Activated CD4-positive, alpha-beta T cell treated with anti-CD3 and anti-CD28 coated beads, Interleukin-2, amount 10 ng/mL, durations not matched to agents 7 days and 5 days (primary cell): ENCODE results near the gene CISH. TPM values are rescaled to one million over a fixed set of nuclear protein-coding genes. Genes with fewer than 3 reads are reported as not detected.

Experiments used
- CTCF ChIA-PET: fragments of 350-600 bp; sonication (Branson Sonifier 250); formaldehyde crosslinking; loops from one replicate; lab custom pipeline; 2021; ENCODE audit warnings: antibody characterized with exemption; lab: Charles Lee
- POLR2A ChIA-PET: fragments of 350-600 bp; sonication (Branson Sonifier 250); formaldehyde crosslinking; loops from one replicate; lab custom pipeline; 2021; ENCODE audit warnings: antibody characterized with exemption; lab: Charles Lee
- DNase-seq: peaks from one replicate; pipeline ENCODE4 v3.0.0-alpha.2; 2020
- H3K27ac Mint-ChIP-seq: one replicate; pipeline ENCODE4 v1.8.0; 2021; ENCODE audit warnings: mild to moderate bottlenecking, moderate library complexity, mixed read lengths
- H3K27me3 Mint-ChIP-seq: one replicate; pipeline ENCODE4 v1.8.0; 2021; ENCODE audit warnings: mixed read lengths
- H3K36me3 Mint-ChIP-seq: one replicate; pipeline ENCODE4 v1.8.0; 2021; ENCODE audit warnings: low read depth, mixed read lengths
- H3K4me1 Mint-ChIP-seq: one replicate; pipeline ENCODE4 v1.8.0; 2021; ENCODE audit warnings: mixed read lengths
- H3K4me3 Mint-ChIP-seq: one replicate; pipeline ENCODE4 v1.8.0; 2021; ENCODE audit warnings: mild to moderate bottlenecking, moderate library complexity, mixed read lengths
- H3K9me3 Mint-ChIP-seq: one replicate; pipeline ENCODE4 v1.8.0; 2021; ENCODE audit warnings: mixed read lengths
- total RNA-seq, 2 experiments: library from RNA; stranded (reverse); gene quantifications; one replicate each; pipeline ENCODE4 v1.2.3, GENCODE V29; 2021

Gene CISH
- total RNA-seq, 2 experiments from 2014 or later, result 300 to 308 TPM

GRCh38 chr3:50651920-50652529, 40.5 kb upstream of the CISH start:
- Mint-ChIP-seq H3K27ac (no peak overlapping the region), H3K4me3 (no peak overlapping the region), H3K36me3 (peaks cover 12% of the 10 kb centered on the region), H3K27me3 (no peaks in the 10 kb centered on the region), H3K9me3 (no peaks in the 10 kb centered on the region), H3K4me1 (peaks cover 26% of the 10 kb centered on the region)
- ChIA-PET POLR2A (interaction anchor here (1.2 kb wide), 2 partner anchors 36 to 38 kb away, joined by 3 read pairs; no protein-coding TSS in a partner anchor), CTCF (interaction anchor here (0.9 to 3.4 kb wide), 10 partner anchors 11 to 85 kb away, joined by 3 to 34 read pairs (median 4); partner anchors contain the start of genes C3orf18 and MAPKAPK3)
- no peak for DNase-seq

GRCh38 chr3:50651445-50651844, 39.9 kb upstream of the CISH start:
- no peaks in the 10 kb centered on the region for H3K27me3 Mint-ChIP-seq
- H3K36me3 Mint-ChIP-seq, result peaks cover 15% of the 10 kb centered on the region
- ChIA-PET POLR2A (no interaction called here), CTCF (interaction anchor here (2.5 kb wide), 1 partner anchor 31 kb away, joined by 14 read pairs; no protein-coding TSS in a partner anchor)
- no peaks in the 10 kb centered on the region for H3K9me3 Mint-ChIP-seq
- peak overlapping the region; percentile 27 for H3K27ac Mint-ChIP-seq
- DNase-seq, result no peak
- H3K4me3 Mint-ChIP-seq, result no peak overlapping the region
- peaks cover 26% of the 10 kb centered on the region for H3K4me1 Mint-ChIP-seq

- no peaks in the 10 kb centered on the region for H3K27me3 Mint-ChIP-seq
- peaks cover 19% of the 10 kb centered on the region for H3K36me3 Mint-ChIP-seq
- DNase-seq, result no peak
- H3K4me3 Mint-ChIP-seq, result no peak overlapping the region
- POLR2A ChIA-PET, result no interaction called here
- peak overlapping the region; percentile 20 for H3K27ac Mint-ChIP-seq
- CTCF ChIA-PET, result interaction anchor here (1.3 to 1.4 kb wide), 2 partner anchors 34 to 35 kb away, joined by 4 to 7 read pairs; partner anchors contain the start of gene MAPKAPK3
- peaks cover 22% of the 10 kb centered on the region for H3K4me1 Mint-ChIP-seq
- no peaks in the 10 kb centered on the region for H3K9me3 Mint-ChIP-seq
These were observed 38.4 kb upstream of the CISH start for GRCh38 chr3:50650018-50650417.

- ChIA-PET CTCF (interaction anchor here (0.9 to 1.4 kb wide), 6 partner anchors 9 to 34 kb away, joined by 3 to 7 read pairs (median 4); partner anchors contain the start of gene MAPKAPK3), POLR2A (no interaction called here)
- Mint-ChIP-seq H3K9me3 (no peaks in the 10 kb centered on the region), H3K27ac (no peak overlapping the region), H3K27me3 (no peaks in the 10 kb centered on the region), H3K36me3 (peaks cover 19% of the 10 kb centered on the region), H3K4me1 (peaks cover 16% of the 10 kb centered on the region), H3K4me3 (no peak overlapping the region)
- DNase-seq, result no peak
These were observed 37.9 kb upstream of the CISH start for GRCh38 chr3:50649451-50649931.

GRCh38 chr3:50648944-50649343, 37.4 kb upstream of the CISH start:
- CTCF ChIA-PET, result interaction anchor here (0.9 to 1.4 kb wide), 6 partner anchors 10 to 34 kb away, joined by 3 to 7 read pairs (median 4); partner anchors contain the start of gene MAPKAPK3
- Mint-ChIP-seq H3K4me1 (peaks cover 12% of the 10 kb centered on the region), H3K36me3 (peaks cover 24% of the 10 kb centered on the region), H3K27me3 (no peaks in the 10 kb centered on the region), H3K9me3 (no peaks in the 10 kb centered on the region), H3K4me3 (no peak overlapping the region), H3K27ac (no peak overlapping the region)
- POLR2A ChIA-PET, result no interaction called here
- no peak for DNase-seq

GRCh38 chr3:50648313-50648712, 36.7 kb upstream of the CISH start:
- CTCF ChIA-PET, result interaction anchor here (1.3 kb wide), 1 partner anchor 11 kb away, joined by 3 read pairs; no protein-coding TSS in a partner anchor
- Mint-ChIP-seq H3K4me3 (no peak overlapping the region), H3K4me1 (peaks cover 8% of the 10 kb centered on the region), H3K27ac (no peak overlapping the region), H3K9me3 (no peaks in the 10 kb centered on the region), H3K36me3 (peaks cover 28% of the 10 kb centered on the region), H3K27me3 (no peaks in the 10 kb centered on the region)
- DNase-seq, result no peak
- POLR2A ChIA-PET, result no interaction called here

- Mint-ChIP-seq H3K27me3 (no peaks in the 10 kb centered on the region), H3K36me3 (peaks cover 38% of the 10 kb centered on the region), H3K27ac (no peak overlapping the region), H3K9me3 (no peaks in the 10 kb centered on the region), H3K4me3 (no peak overlapping the region), H3K4me1 (peaks cover under 1% of the 10 kb centered on the region)
- POLR2A ChIA-PET, result no interaction called here
- no peak for DNase-seq
- CTCF ChIA-PET, result interaction anchor here (1.4 to 1.9 kb wide), 2 partner anchors 29 to 74 kb away, joined by 4 to 7 read pairs; partner anchors contain the start of gene MAPKAPK3
These were observed 33.8 kb upstream of the CISH start for GRCh38 chr3:50645378-50645777.

- CTCF ChIA-PET, result interaction anchor here (1.9 kb wide), 1 partner anchor 28 kb away, joined by 7 read pairs; the partner anchor contains the start of gene MAPKAPK3
- peaks cover 37% of the 10 kb centered on the region for H3K36me3 Mint-ChIP-seq
- H3K27me3 Mint-ChIP-seq, result no peaks in the 10 kb centered on the region
- POLR2A ChIA-PET, result no interaction called here
- no peaks in the 10 kb centered on the region for H3K4me1 Mint-ChIP-seq
- no peak overlapping the region for H3K4me3 Mint-ChIP-seq
- no peaks in the 10 kb centered on the region for H3K9me3 Mint-ChIP-seq
- DNase-seq, result no peak
- H3K27ac Mint-ChIP-seq, result no peak overlapping the region
These were observed 33.0 kb upstream of the CISH start for GRCh38 chr3:50644561-50644960.

- POLR2A ChIA-PET, result interaction anchor here (0.8 kb wide), 1 partner anchor 73 kb away, joined by 3 read pairs; the partner anchor contains the start of gene HEMK1
- CTCF ChIA-PET, result interaction anchor here (3.3 kb wide), 1 partner anchor 14 kb away, joined by 11 read pairs; no protein-coding TSS in a partner anchor
- Mint-ChIP-seq H3K9me3 (no peaks in the 10 kb centered on the region), H3K27me3 (no peaks in the 10 kb centered on the region), H3K4me1 (peaks cover 16% of the 10 kb centered on the region), H3K27ac (no peak overlapping the region), H3K4me3 (no peak overlapping the region), H3K36me3 (peaks cover 35% of the 10 kb centered on the region)
- DNase-seq, result no peak
These were observed 30.8 kb upstream of the CISH start for GRCh38 chr3:50642382-50642781.

- H3K27ac Mint-ChIP-seq, result no peak overlapping the region
- H3K4me3 Mint-ChIP-seq, result no peak overlapping the region
- H3K36me3 Mint-ChIP-seq, result peaks cover 36% of the 10 kb centered on the region
- H3K4me1 Mint-ChIP-seq, result peaks cover 39% of the 10 kb centered on the region
- ChIA-PET CTCF (interaction anchor here (0.8 to 3.3 kb wide), 3 partner anchors 11 to 23 kb away, joined by 3 to 11 read pairs (median 9); partner anchors contain the start of gene MAPKAPK3), POLR2A (no interaction called here)
- H3K9me3 Mint-ChIP-seq, result no peaks in the 10 kb centered on the region
- no peak for DNase-seq
- no peaks in the 10 kb centered on the region for H3K27me3 Mint-ChIP-seq
These were observed 27.5 kb upstream of the CISH start for GRCh38 chr3:50639055-50639494.

GRCh38 chr3:50637945-50638344, 26.4 kb upstream of the CISH start:
- ChIA-PET CTCF (interaction anchor here (0.8 to 2.1 kb wide), 2 partner anchors 15 to 22 kb away, joined by 3 to 8 read pairs; no protein-coding TSS in a partner anchor), POLR2A (interaction anchor here (0.6 kb wide), 1 partner anchor 67 kb away, joined by 5 read pairs; no protein-coding TSS in a partner anchor)
- peak overlapping the region; percentile 71 for H3K27ac Mint-ChIP-seq
- H3K36me3 Mint-ChIP-seq, result peaks cover 35% of the 10 kb centered on the region
- no peaks in the 10 kb centered on the region for H3K9me3 Mint-ChIP-seq
- no peak overlapping the region for H3K4me3 Mint-ChIP-seq
- H3K27me3 Mint-ChIP-seq, result no peaks in the 10 kb centered on the region
- H3K4me1 Mint-ChIP-seq, result peaks cover 51% of the 10 kb centered on the region
- no peak for DNase-seq

- peak overlapping the region; percentile 71 for H3K27ac Mint-ChIP-seq
- no peak overlapping the region for H3K4me3 Mint-ChIP-seq
- no peaks in the 10 kb centered on the region for H3K27me3 Mint-ChIP-seq
- ChIA-PET POLR2A (no interaction called here), CTCF (interaction anchor here (0.7 to 2.1 kb wide), 4 partner anchors 16 to 1816 kb away, joined by 3 to 8 read pairs (median 4); no protein-coding TSS in a partner anchor)
- no peak for DNase-seq
- peaks cover 60% of the 10 kb centered on the region for H3K4me1 Mint-ChIP-seq
- peaks cover 38% of the 10 kb centered on the region for H3K36me3 Mint-ChIP-seq
- no peaks in the 10 kb centered on the region for H3K9me3 Mint-ChIP-seq
These were observed 25.4 kb upstream of the CISH start for GRCh38 chr3:50637011-50637410.
